HG03565 (cell line): ENCODE measurements around the gene C12orf42.

Source experiments
- ATAC-seq: cut with Tn5 transposase; IDR thresholded peaks from one replicate; pipeline ENCODE4 v1.9.1; 2021; ENCODE audit warnings: mild to moderate bottlenecking, moderate library complexity; ENCODE audit not compliant: unreplicated experiment

Gene C12orf42

GRCh38 chr12:103495469-103496456 lies at the start of gene C12orf42:
C12orf42 (minus strand) TSS chr12:103495968; CDS start chr12:103478426, 17,542 bp downstream.
- ATAC-seq: no peak

GRCh38 chr12:103542078-103542477 lies 46.3 kb upstream of the C12orf42 start:
- ATAC-seq: no peak

DNA sequence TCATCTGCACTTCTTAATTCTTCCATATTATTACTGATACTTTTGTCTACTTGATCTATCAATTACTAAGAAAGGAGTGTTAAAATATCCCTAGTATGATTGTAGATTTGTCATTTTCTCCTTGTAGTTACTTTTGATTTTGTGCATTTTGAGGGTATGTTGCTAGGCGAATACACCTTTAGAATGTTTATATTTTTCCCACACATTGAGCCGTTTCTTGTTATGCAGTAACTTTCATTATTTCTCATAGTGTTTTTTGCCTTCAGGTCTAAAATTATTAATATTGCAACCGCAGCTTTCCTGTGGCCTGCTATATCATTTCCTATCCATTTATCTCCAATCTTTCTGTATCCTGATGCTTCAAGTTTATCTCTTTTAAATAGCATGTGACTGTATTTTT lies 44.6 kb upstream of the C12orf42 start:
- no peak for ATAC-seq

DNA sequence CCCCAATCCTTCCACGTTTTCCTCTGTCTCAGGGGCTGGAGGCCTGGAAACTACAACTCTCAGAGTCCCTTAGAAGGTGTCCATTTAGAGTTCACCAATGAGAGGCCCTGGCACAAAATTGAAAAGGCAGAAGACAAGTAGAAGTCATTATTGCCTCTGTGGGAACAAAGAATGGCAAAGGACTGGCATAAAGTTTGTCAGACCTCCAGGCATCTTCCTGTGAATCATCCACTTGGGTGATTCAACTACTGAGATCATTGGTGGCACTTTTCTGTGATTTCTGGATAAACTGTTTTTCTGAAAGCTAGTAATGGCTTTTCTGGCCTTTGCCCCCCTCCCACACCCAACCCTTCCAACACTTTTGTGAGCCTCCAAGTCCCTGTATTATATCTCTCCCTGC lies 42.6 kb upstream of the C12orf42 start:
- ATAC-seq: no peak

GRCh38 chr12:103530307-103531066 lies 34.7 kb upstream of the C12orf42 start:
- ATAC-seq: no peak

- no peak for ATAC-seq
Measured at GRCh38 chr12:103529306-103529705, 33.5 kb upstream of the C12orf42 start.

GRCh38 chr12:103524238-103524875 lies 28.6 kb upstream of the C12orf42 start:
- ATAC-seq: no peak

GRCh38 chr12:103523771-103524170 lies 28.0 kb upstream of the C12orf42 start:
- ATAC-seq: no peak

GRCh38 chr12:103520686-103521215 lies 25.0 kb upstream of the C12orf42 start:
- no peak for ATAC-seq

GRCh38 chr12:103519632-103520031 lies 23.9 kb upstream of the C12orf42 start:
- no peak for ATAC-seq

DNA sequence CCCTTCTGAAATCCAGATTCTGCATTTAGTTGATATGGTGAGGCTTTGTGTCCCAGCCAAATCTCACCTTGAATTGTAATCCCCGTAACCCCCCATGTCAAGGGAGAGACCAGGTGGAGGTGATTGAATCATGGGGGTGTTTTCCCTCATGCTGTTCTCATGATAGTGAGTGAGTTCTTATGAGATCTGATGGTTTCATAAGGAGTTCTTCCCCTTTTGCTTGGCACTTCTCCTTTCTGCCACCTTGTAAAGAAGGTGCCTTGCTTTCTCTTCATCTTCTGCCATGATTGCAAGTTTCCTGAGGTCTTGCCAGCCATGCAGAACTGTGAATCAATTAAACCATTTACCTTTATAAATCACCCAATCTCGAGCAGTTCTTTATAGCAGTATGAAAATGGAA lies 23.1 kb upstream of the C12orf42 start:
- ATAC-seq: no peak

DNA sequence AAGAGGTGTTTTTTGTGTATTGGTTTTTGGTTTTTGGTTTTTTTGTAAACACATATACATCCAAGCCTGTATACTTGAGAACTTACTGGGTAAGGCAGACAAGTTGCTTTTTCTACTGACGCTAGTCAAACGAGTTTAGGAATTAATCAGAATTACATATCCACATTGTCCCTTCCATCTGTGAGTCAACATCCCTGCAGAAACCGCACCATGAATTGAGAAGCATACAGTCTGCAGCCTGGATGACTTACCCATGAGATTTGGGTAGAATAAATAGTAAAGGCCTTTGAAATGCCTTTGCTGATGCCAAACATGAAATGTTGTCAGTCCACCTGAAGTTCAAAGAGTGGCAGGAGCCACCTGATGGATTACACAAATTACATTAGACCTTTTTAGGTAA lies 21.4 kb upstream of the C12orf42 start:
- no peak for ATAC-seq

DNA sequence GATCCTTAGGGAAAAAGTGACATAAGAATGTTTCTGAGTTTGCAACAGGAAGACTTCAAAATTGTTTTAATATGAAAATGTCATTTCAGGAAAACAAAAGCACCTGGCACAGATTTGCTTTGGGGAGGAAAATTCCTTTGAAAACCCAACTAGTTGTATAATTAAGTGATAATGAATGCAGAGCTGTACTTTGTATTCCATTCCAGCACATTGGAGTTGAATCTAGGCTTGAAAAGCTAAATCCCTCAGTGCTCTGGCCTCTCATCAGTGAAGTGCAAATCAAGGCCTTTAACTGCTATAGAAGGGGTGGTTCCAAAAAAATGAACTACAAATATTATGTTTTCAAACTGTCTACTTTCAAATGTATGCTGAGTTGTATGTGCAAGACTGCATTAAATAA lies 19.6 kb upstream of the C12orf42 start:
- ATAC-seq: no peak

DNA sequence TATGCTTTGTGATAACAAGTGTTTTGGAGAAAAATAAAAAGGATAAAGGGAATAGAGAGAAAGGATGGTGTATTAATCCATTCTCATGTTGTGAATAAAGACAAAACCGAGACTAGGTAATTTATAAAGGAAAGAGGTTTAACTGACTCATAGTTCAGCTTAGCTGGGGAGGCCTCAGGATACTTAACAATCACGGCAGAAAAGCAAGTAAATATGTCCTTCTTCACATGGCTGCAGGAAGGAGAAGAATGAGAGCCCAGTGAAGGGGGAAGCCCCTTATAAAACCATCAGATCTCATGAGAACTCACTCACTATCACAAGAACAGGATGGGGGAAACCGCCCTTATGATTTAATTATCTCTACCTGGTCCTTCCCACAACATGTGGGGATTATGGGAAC lies 18.1 kb upstream of the C12orf42 start:
- ATAC-seq: no peak

- ATAC-seq: peak; percentile 89
Measured at GRCh38 chr12:103505371-103506236, 9.8 kb upstream of the C12orf42 start.

DNA sequence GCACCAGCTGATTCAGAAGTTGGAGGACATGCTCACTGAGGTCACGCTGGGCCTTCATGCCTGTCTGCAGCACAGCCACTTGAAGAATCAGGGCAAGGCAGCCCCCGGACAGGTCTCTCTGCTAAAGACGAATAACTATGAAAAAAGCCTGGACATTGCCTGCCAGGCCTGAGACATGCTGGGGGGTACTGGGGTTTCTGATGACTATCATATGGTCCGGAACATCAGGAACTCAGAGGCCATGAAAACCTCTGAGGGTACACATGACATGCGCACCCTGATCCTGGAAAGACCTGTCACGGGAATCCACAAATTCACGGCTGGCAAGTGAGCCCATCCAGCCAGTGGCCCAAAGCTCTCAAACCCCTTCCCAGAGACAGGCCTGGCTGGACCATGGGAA lies 8.8 kb upstream of the C12orf42 start:
- no peak for ATAC-seq

DNA sequence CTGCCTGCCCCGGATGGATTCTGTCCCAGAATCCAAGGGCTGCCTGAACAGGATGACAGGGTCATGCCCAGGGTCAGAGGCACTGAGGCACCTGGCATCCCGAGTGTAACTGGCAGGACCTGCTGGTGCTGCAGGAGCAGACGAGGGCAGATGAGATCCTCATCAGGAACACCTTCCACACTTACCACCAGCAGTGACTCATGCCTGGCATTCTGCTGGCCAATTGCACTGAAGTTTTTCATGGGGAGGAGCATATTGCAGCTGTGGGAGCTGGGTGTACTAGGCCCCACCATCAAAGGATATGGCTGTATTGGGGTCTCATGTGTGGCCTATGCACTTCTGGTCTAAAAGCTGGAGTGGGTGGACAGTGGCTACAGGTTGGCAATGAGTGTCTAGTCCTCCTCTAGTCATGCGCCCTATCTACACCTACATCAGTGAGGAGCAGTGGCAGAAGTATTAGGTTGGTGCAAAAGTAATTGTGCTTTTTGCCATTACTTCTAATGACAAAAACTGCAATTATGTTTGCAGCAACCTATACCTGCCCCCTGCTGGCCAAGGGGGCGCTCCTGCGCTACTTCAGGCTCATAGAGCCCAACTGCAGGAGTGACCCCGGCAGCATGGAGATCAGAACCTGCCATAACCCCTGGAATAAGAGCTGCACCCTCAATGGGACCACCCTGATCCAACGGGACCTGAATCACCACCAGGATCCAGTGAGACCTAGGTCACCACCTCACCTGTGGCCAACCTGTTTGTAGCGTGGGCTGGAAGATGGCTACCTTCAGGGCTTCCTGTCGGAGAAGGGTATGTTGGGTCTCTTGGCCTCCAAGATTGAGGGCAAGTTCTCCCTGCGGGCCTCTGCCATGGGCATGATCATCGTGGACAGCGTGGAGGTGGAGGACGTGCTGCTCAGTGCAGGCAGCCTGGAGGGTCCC lies 8.0 kb upstream of the C12orf42 start:
- no peak for ATAC-seq

GRCh38 chr12:103501447-103501846 lies 5.7 kb upstream of the C12orf42 start:
- ATAC-seq: no peak

DNA sequence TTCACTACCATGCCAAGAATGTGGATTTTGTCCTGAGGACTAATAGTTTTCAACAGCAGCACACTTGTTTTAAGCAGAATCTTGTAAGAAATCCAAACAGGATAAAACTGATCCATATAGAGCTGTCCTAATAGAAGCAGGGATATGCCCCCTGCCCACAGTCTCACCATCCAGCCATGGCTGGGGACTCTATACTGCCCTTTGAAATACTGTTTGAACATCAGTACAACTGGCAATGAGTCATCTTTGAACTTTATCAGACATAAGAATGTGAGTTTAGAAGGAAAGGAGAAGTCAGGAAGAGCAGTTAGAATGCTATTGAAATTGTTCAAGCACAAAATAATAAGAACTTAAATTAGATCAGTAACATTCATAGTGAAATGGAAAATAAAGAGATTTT lies 3.8 kb upstream of the C12orf42 start:
- no peak for ATAC-seq
